Erythroblast (primary cell): ENCODE results near the gene TMEM203.

Experiments
- GATA1 ChIP-seq: IDR thresholded peaks from 2 replicates; pipeline ENCODE4 v1.6.1; 2011; ENCODE audit warnings: low read depth, mild to moderate bottlenecking, control low read depth, low read length, moderate library complexity
- POLR2A ChIP-seq: IDR thresholded peaks from 2 replicates; pipeline ENCODE4 v1.6.1; 2011; ENCODE audit warnings: mild to moderate bottlenecking, low read length

DNA sequence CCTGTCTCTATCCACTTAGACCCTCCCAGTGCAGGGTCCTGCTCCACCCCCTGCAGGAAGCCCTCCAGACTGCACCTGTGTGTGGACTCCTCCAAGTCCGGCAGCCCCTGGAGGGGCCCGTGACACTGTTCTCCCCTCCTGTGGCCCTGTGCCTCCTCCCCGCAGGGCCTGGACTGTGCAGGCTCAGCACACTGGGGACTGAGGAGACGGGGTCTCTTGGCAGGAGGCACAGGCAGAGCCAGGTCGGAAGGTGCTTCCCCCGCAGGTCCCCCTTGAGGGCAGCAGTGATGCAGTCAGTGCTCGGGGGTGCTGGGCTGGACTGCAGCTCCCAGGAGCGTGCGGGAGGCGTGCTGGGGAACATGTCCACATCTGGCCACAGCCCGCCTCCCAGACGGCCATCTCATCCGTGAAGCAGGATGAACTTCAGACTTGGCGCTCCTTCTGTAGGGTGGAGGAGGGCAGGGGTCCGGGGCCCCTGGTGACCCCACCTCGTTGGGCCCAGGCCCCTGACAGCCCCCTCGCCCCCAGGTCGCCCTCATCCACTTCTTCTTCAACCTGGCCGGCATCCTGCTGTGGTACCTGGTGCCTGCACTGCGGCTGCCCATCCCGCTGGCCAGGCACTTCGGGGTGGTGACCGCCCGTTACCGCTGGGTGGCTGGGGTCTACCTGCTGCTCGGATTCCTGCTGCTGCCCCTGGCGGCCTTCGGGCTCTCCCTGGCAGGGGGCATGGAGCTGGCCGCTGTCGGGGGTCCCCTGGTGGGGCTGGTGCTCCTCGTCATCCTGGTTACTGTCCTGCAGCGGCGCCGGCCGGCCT lies 30.2 kb upstream of the TMEM203 start:
- TF ChIP-seq POLR2A (no peak), GATA1 (no peak)
